Neural cell (in vitro differentiated cells): Measurements from ENCODE around the gene NGB.

Experiments
- EP300 ChIP-seq: fragments of 450-650 bp; conservative IDR thresholded peaks from 2 replicates; pipeline ENCODE4 v1.6.1; 2014; ENCODE audit warnings: antibody characterized with exemption, mild to moderate bottlenecking, moderate library complexity; ENCODE audit not compliant: poor library complexity, severe bottlenecking
- TAF1 ChIP-seq: IDR thresholded peaks from 2 replicates; pipeline ENCODE4 v1.6.1; 2012; ENCODE audit warnings: low read depth
- TF ChIP-seq, protein P1 (sequence below): fragments of 450-650 bp; IDR thresholded peaks from 2 replicates; pipeline ENCODE4 v1.5.1; 2014; ENCODE audit warnings: antibody characterized with exemption, mild to moderate bottlenecking, moderate library complexity; ENCODE audit not compliant: poor library complexity, severe bottlenecking

GRCh38 chr14:77316872-77317301 lies 45.9 kb upstream of the NGB start:
- TF ChIP-seq EP300 = no peak
- TF ChIP-seq, protein P1, sequence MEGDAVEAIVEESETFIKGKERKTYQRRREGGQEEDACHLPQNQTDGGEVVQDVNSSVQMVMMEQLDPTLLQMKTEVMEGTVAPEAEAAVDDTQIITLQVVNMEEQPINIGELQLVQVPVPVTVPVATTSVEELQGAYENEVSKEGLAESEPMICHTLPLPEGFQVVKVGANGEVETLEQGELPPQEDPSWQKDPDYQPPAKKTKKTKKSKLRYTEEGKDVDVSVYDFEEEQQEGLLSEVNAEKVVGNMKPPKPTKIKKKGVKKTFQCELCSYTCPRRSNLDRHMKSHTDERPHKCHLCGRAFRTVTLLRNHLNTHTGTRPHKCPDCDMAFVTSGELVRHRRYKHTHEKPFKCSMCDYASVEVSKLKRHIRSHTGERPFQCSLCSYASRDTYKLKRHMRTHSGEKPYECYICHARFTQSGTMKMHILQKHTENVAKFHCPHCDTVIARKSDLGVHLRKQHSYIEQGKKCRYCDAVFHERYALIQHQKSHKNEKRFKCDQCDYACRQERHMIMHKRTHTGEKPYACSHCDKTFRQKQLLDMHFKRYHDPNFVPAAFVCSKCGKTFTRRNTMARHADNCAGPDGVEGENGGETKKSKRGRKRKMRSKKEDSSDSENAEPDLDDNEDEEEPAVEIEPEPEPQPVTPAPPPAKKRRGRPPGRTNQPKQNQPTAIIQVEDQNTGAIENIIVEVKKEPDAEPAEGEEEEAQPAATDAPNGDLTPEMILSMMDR = no peak
- TF ChIP-seq TAF1 = no peak
